Epithelial cell of proximal tubule (primary cell): Measurements from ENCODE around the gene LIF. TPM values are rescaled to one million over a fixed set of nuclear protein-coding genes. Genes with fewer than 3 reads are reported as not detected.

Experiments
- DNase-seq: peaks from one replicate; pipeline ENCODE4 v3.0.0-alpha.2; 2011; ENCODE audit warnings: low read depth
- H3K4me3 ChIP-seq: 2 replicates; pipeline ENCODE4 v1.5.1; 2011; ENCODE audit warnings: low read depth, mild to moderate bottlenecking, low read length
- CTCF ChIP-seq: conservative IDR thresholded peaks from 2 replicates; pipeline ENCODE4 v1.5.1; 2012; ENCODE audit warnings: low read depth, mild to moderate bottlenecking, low read length
- total RNA-seq: library from RNA; depleted of rRNA; stranded (reverse); fragments of >200 nt; gene quantifications from 2 replicates; pipeline ENCODE4 v1.2.3, GENCODE V29; 2015

Gene LIF
- total RNA-seq, 1 donor from 2014 or later, result 48.7 TPM

DNA sequence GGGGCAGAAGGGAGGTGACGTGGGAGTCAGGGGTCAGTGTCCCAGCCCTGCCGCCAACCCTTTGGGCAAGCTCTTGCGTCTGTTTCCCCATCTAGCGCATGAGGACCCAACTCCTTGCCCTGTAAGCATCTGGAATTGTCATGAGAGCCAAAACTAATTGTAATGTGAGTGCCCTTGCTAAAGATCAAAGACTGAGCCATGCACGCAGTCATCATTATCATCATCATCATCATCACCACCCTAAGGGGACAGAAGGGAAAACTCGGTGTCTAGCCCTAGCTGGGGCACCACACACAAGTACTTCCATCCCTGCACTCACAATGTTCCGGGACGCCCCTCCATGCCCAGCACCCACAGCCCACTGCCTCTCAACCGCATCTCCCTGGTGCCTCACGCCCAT is 2.5 kb downstream of the LIF start:
- H3K4me3 ChIP-seq, result peak overlapping the region; percentile 67
- DNase-seq, result no peak

GRCh38 chr22:30243661-30244060 is 2.9 kb downstream of the LIF start:
- no peak overlapping the region for H3K4me3 ChIP-seq
- DNase-seq, result no peak
- no peak for TF ChIP-seq CTCF

More for the DNA sequence above, 2.5 kb downstream of the LIF start:
- TF ChIP-seq CTCF, result no peak

DNA sequence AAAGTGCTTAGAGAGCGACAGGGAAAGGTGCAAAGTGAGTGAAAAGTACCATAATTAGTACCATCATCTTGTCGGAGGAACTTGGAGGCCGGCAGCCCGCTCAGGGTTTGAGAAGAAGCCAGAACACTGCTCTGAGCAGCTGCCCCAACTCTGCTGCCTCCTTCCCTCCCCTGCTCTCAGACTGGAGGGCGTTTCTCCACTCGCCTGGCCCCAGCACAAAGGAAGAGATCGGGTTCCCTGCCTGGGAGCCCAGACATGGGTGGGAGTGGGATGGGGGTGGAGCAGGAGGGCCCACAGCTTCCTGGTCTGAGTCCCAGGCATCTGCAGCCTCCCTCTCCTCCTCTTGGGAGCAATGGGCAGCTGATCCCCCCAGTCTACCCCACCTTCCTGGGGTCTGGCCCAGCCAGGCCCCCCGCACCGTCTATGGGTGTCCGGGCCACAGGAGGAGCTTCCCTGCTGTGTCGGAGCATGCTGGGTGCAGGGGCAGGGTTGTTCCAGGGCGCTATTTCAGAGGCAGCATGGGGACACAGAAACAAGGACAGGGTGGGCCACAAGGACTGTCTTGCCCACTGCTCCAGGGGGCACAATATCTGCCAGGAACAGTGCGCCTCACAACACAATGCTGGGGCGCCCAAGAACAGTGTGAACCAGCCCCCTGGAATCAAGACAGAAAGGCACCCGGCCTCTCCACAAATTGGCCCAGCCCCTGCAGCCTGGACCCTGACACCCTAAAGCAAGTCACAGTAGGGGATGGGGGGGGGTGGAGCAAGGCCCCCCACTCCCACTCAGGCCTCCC is 4.8 kb downstream of the LIF start:
- no peak for DNase-seq
- TF ChIP-seq CTCF, result no peak

GRCh38 chr22:30240541-30241417 is 5.8 kb downstream of the LIF start:
- TF ChIP-seq CTCF, result no peak
- no peak for DNase-seq
- no peak overlapping the region for H3K4me3 ChIP-seq

More for the DNA sequence above, 4.8 kb downstream of the LIF start:
- no peak overlapping the region for H3K4me3 ChIP-seq

- H3K4me3 ChIP-seq, result no peak overlapping the region
- no peak for DNase-seq
- TF ChIP-seq CTCF, result no peak
Measured at GRCh38 chr22:30239488-30240405, 6.8 kb downstream of the LIF start.

GRCh38 chr22:30238661-30239487 is 7.7 kb downstream of the LIF start:
- no peak for DNase-seq
- no peak for TF ChIP-seq CTCF

More at GRCh38 chr22:30238661-30239487, 7.7 kb downstream of the LIF start:
- no peak overlapping the region for H3K4me3 ChIP-seq
